Measurements from ENCODE around the gene MYO1H.

Gene MYO1H

GRCh38 chr12:109302358-109302757 is 45.3 kb upstream of the MYO1H start:
- no peak overlapping the region for H3K4me3 ChIP-seq (ENCODE audit: low read length)
- no peaks in the 10 kb centered on the region for H3K79me2 ChIP-seq (ENCODE audit: low read length)
- H3K36me3 ChIP-seq (replicated peaks; ENCODE audit: low read depth, low read length), result no peaks in the 10 kb centered on the region
- no peaks in the 10 kb centered on the region for H4K20me1 ChIP-seq (ENCODE audit: insufficient read depth, low read length)
- no peak overlapping the region for H2AFZ ChIP-seq (ENCODE audit: low read depth, low read length)
- no peak overlapping the region for H3K4me2 ChIP-seq (ENCODE audit: low read length)
- H3K4me1 ChIP-seq (ENCODE audit: low read length), result no peaks in the 10 kb centered on the region
- TF ChIP-seq EZH2phosphoT487 (IDR thresholded peaks at IDR 0.05; ENCODE audit: low read depth), result no peak
- TF ChIP-seq, protein P1, sequence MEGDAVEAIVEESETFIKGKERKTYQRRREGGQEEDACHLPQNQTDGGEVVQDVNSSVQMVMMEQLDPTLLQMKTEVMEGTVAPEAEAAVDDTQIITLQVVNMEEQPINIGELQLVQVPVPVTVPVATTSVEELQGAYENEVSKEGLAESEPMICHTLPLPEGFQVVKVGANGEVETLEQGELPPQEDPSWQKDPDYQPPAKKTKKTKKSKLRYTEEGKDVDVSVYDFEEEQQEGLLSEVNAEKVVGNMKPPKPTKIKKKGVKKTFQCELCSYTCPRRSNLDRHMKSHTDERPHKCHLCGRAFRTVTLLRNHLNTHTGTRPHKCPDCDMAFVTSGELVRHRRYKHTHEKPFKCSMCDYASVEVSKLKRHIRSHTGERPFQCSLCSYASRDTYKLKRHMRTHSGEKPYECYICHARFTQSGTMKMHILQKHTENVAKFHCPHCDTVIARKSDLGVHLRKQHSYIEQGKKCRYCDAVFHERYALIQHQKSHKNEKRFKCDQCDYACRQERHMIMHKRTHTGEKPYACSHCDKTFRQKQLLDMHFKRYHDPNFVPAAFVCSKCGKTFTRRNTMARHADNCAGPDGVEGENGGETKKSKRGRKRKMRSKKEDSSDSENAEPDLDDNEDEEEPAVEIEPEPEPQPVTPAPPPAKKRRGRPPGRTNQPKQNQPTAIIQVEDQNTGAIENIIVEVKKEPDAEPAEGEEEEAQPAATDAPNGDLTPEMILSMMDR (IDR thresholded peaks at IDR 0.05; ENCODE audit: low read depth, low read length), result no peak
- H3K9ac ChIP-seq (ENCODE audit: low read length), result no peak overlapping the region
- no peak overlapping the region for H3K27ac ChIP-seq (ENCODE audit: low read length)
- peaks cover 22% of the 10 kb centered on the region for H3K27me3 ChIP-seq (ENCODE audit: low read depth, low read length)
- no peaks in the 10 kb centered on the region for H3K9me3 ChIP-seq (ENCODE audit: insufficient read depth, low read length)

DNA sequence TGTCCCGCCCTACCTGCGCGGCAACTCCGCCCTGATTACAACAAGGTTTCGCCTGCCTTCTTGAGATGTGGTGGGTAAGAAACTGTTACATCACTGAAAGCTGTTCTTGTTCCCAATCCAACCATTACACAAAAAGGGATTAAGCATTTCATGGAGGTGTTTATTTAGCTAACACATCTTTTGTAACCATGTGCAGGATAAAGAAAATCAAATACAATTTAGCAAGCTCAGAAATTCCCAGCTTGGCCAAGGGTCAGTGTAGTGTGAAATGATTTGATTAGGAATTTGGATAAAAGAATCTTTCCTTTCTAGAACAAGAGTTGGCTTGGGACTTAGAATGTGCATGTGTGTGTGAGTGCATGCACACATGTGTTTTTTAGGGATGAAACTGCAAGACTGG is 44.9 kb upstream of the MYO1H start:
- Histone ChIP-seq H3K36me3 (replicated peaks; ENCODE audit: low read depth, low read length) (no peaks in the 10 kb centered on the region), H3K79me2 (ENCODE audit: low read length) (no peaks in the 10 kb centered on the region), H3K4me2 (ENCODE audit: low read length) (no peak overlapping the region), H3K9me3 (ENCODE audit: insufficient read depth, low read length) (no peaks in the 10 kb centered on the region), H3K27me3 (ENCODE audit: low read depth, low read length) (peaks cover 26% of the 10 kb centered on the region), H4K20me1 (ENCODE audit: insufficient read depth, low read length) (no peaks in the 10 kb centered on the region), H3K4me1 (ENCODE audit: low read length) (no peaks in the 10 kb centered on the region), H3K27ac (ENCODE audit: low read length) (no peak overlapping the region), H3K4me3 (ENCODE audit: low read length) (no peak overlapping the region), H2AFZ (ENCODE audit: low read depth, low read length) (no peak overlapping the region), H3K9ac (ENCODE audit: low read length) (no peak overlapping the region)
- TF ChIP-seq EZH2phosphoT487 (IDR thresholded peaks at IDR 0.05; ENCODE audit: low read depth), result no peak
- TF ChIP-seq, protein P1 (IDR thresholded peaks at IDR 0.05; ENCODE audit: low read depth, low read length), result no peak

DNA sequence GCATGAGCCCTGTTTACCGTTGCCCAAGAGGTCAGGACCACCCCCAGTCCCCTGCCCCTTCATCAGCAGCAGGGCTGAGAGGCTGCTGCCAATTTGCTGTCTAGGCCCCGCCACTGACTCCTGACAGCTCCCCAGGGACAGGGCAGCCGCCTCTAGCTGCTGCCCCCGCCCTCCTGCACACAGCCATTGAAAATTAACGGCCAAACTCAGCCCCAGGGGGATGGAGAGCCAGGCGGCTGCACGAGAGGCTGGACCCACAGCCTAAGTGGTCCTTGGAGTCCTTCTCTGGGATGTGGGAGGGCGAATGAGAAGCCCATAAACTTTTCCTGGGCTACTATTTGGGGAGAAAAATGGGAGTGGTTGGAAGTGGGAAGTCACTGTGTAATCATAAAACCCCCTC is 43.2 kb upstream of the MYO1H start:
- Histone ChIP-seq H3K36me3 (replicated peaks; ENCODE audit: low read depth, low read length) (no peaks in the 10 kb centered on the region), H4K20me1 (ENCODE audit: insufficient read depth, low read length) (no peaks in the 10 kb centered on the region), H3K4me2 (ENCODE audit: low read length) (no peak overlapping the region), H2AFZ (ENCODE audit: low read depth, low read length) (no peak overlapping the region), H3K9ac (ENCODE audit: low read length) (no peak overlapping the region), H3K4me3 (ENCODE audit: low read length) (no peak overlapping the region), H3K27me3 (ENCODE audit: low read depth, low read length) (peaks cover 34% of the 10 kb centered on the region), H3K4me1 (ENCODE audit: low read length) (no peaks in the 10 kb centered on the region), H3K9me3 (ENCODE audit: insufficient read depth, low read length) (no peaks in the 10 kb centered on the region), H3K27ac (ENCODE audit: low read length) (no peak overlapping the region), H3K79me2 (ENCODE audit: low read length) (no peaks in the 10 kb centered on the region)
- TF ChIP-seq, protein P1 (IDR thresholded peaks at IDR 0.05; ENCODE audit: low read depth, low read length), result no peak
- TF ChIP-seq EZH2phosphoT487 (IDR thresholded peaks at IDR 0.05; ENCODE audit: low read depth), result no peak

GRCh38 chr12:109305547-109305946 is 42.2 kb upstream of the MYO1H start:
- Histone ChIP-seq H3K9ac (ENCODE audit: low read length) (no peak overlapping the region), H3K27me3 (ENCODE audit: low read depth, low read length) (peaks cover 40% of the 10 kb centered on the region), H3K4me2 (ENCODE audit: low read length) (no peak overlapping the region), H4K20me1 (ENCODE audit: insufficient read depth, low read length) (no peaks in the 10 kb centered on the region), H2AFZ (ENCODE audit: low read depth, low read length) (no peak overlapping the region), H3K36me3 (replicated peaks; ENCODE audit: low read depth, low read length) (no peaks in the 10 kb centered on the region), H3K79me2 (ENCODE audit: low read length) (no peaks in the 10 kb centered on the region), H3K4me3 (ENCODE audit: low read length) (no peak overlapping the region), H3K27ac (ENCODE audit: low read length) (no peak overlapping the region), H3K4me1 (ENCODE audit: low read length) (no peaks in the 10 kb centered on the region), H3K9me3 (ENCODE audit: insufficient read depth, low read length) (no peaks in the 10 kb centered on the region)
- no peak for TF ChIP-seq EZH2phosphoT487 (IDR thresholded peaks at IDR 0.05; ENCODE audit: low read depth)
- TF ChIP-seq, protein P1 (IDR thresholded peaks at IDR 0.05; ENCODE audit: low read depth, low read length), result no peak

All from OCI-LY3 (cell line).